Measurements from ENCODE around the gene S1PR1.

- peak in 1 of 2 donors; percentile 8 for TF ChIP-seq POLR2AphosphoS5 (IDR thresholded peaks at IDR 0.05; ENCODE audit: insufficient read depth in 1 of 2, low read depth in 1 of 2)
- no peak for TF ChIP-seq CTCF (IDR thresholded peaks at IDR 0.05)
Measured at GRCh38 chr1:101235696-101236515, 913 bp upstream of the S1PR1 start.

All from vagina (tissue), 2 donors.